GM21423 (cell line): Measurements from ENCODE around the gene DERA.
A peak's percentile ranks its signal among the peaks of the same experiment; 100 is the strongest.
"Not testable (repeated sequence)": the region's sequence is repeated elsewhere in the genome, so short reads cannot be mapped to it uniquely, and the experiment has no call there.

Experiments used
- ATAC-seq: cut with Tn5 transposase; IDR thresholded peaks from one replicate; pipeline ENCODE4 v1.9.1; 2021; ENCODE audit warnings: mild to moderate bottlenecking, moderate library complexity; ENCODE audit not compliant: unreplicated experiment

DERA gene

GRCh38 chr12:15910864-15911721 lies at the start of gene DERA:
Gene DERA, plus strand, starts transcription at chr12:15911332. Its CDS starts 52 bp downstream, at chr12:15911384.
- peak; percentile 95 for ATAC-seq

GRCh38 chr12:15861404-15861803 lies 49.7 kb upstream of the DERA start:
- ATAC-seq, result no peak

- ATAC-seq, result no peak
Observed at GRCh38 chr12:15862840-15863239, 48.3 kb upstream of the DERA start.

GRCh38 chr12:15863372-15863771 lies 47.8 kb upstream of the DERA start:
- no peak for ATAC-seq

- ATAC-seq, result peak; percentile 96
Observed at GRCh38 chr12:15863984-15864383, 47.1 kb upstream of the DERA start.

GRCh38 chr12:15868186-15868585 lies 42.9 kb upstream of the DERA start:
- ATAC-seq, result no peak

- ATAC-seq, result no peak
Observed at GRCh38 chr12:15873556-15873955, 37.6 kb upstream of the DERA start.

GRCh38 chr12:15874556-15875145 lies 36.5 kb upstream of the DERA start:
- not testable (repeated sequence) for ATAC-seq

- ATAC-seq, result no peak
Observed at GRCh38 chr12:15875863-15876262, 35.3 kb upstream of the DERA start.

- no peak for ATAC-seq
Observed at GRCh38 chr12:15879413-15879812, 31.7 kb upstream of the DERA start.

- ATAC-seq, result no peak
Observed at GRCh38 chr12:15880721-15881120, 30.4 kb upstream of the DERA start.

GRCh38 chr12:15882118-15882971 lies 28.8 kb upstream of the DERA start, which contains the start of gene STRAP:
Gene STRAP, plus strand, starts transcription at chr12:15882387. Its CDS starts 321 bp downstream, at chr12:15882708.
- ATAC-seq, result peak; percentile 97

- ATAC-seq, result no peak
Observed at GRCh38 chr12:15883536-15883935, 27.6 kb upstream of the DERA start.

- ATAC-seq, result no peak
Observed at GRCh38 chr12:15886372-15887042, 24.6 kb upstream of the DERA start.

- no peak for ATAC-seq
Observed at GRCh38 chr12:15887043-15887817, 23.9 kb upstream of the DERA start.

GRCh38 chr12:15892645-15893259 lies 18.4 kb upstream of the DERA start:
- no peak for ATAC-seq

GRCh38 chr12:15893260-15893659 lies 17.9 kb upstream of the DERA start:
- ATAC-seq, result no peak

- ATAC-seq, result no peak
Observed at GRCh38 chr12:15896867-15897266, 14.3 kb upstream of the DERA start.

- no peak for ATAC-seq
Observed at GRCh38 chr12:15897433-15897832, 13.7 kb upstream of the DERA start.
